ENCODE measurements around the gene LTBP4. TPM values are rescaled to one million over a fixed set of nuclear protein-coding genes. Genes with fewer than 3 reads are reported as not detected.
"Not testable (repeated sequence)": the region's sequence is repeated elsewhere in the genome, so short reads cannot be mapped to it uniquely, and the experiment has no call there.

Gene LTBP4
- total RNA-seq, 1 experiment from 2014 or later = 56.7 TPM

- DNase-seq (ENCODE audit: low spot score) = no peak
Measured at GRCh38 chr19:40575326-40575725, 25.8 kb upstream of the LTBP4 start.

GRCh38 chr19:40576151-40576584 is 25.0 kb upstream of the LTBP4 start:
- DNase-seq (ENCODE audit: low spot score) = no peak

- DNase-seq (ENCODE audit: low spot score) = peak; percentile 99
Measured at GRCh38 chr19:40576585-40577451, 24.4 kb upstream of the LTBP4 start, which contains the start of gene SHKBP1. TSS of gene SHKBP1 (plus strand) at chr19:40576873. CDS start at chr19:40576900, 27 bp downstream.

- peak; percentile 62 for DNase-seq (ENCODE audit: low spot score)
Measured at GRCh38 chr19:40578442-40578908, 22.7 kb upstream of the LTBP4 start.

- no peak for DNase-seq (ENCODE audit: low spot score)
Measured at GRCh38 chr19:40580619-40581018, 20.6 kb upstream of the LTBP4 start.

GRCh38 chr19:40581531-40581930 is 19.6 kb upstream of the LTBP4 start:
- DNase-seq (ENCODE audit: low spot score) = no peak

- no peak for DNase-seq (ENCODE audit: low spot score)
Measured at GRCh38 chr19:40582467-40582866, 18.7 kb upstream of the LTBP4 start.

GRCh38 chr19:40583283-40583682 is 17.9 kb upstream of the LTBP4 start:
- DNase-seq (ENCODE audit: low spot score) = no peak

GRCh38 chr19:40584007-40584406 is 17.2 kb upstream of the LTBP4 start:
- DNase-seq (ENCODE audit: low spot score) = peak; percentile 65

GRCh38 chr19:40585241-40585981 is 15.8 kb upstream of the LTBP4 start:
- no peak for DNase-seq (ENCODE audit: low spot score)

GRCh38 chr19:40585982-40586422 is 15.2 kb upstream of the LTBP4 start:
- no peak for DNase-seq (ENCODE audit: low spot score)

- no peak for DNase-seq (ENCODE audit: low spot score)
Measured at GRCh38 chr19:40586611-40587010, 14.6 kb upstream of the LTBP4 start.

GRCh38 chr19:40588110-40588854 is 12.9 kb upstream of the LTBP4 start:
- peak; percentile 49 for DNase-seq (ENCODE audit: low spot score)

GRCh38 chr19:40588926-40589569 is 12.1 kb upstream of the LTBP4 start:
- DNase-seq (ENCODE audit: low spot score) = no peak

GRCh38 chr19:40589591-40590429 is 11.4 kb upstream of the LTBP4 start:
- DNase-seq (ENCODE audit: low spot score) = no peak

- DNase-seq (ENCODE audit: low spot score) = no peak
Measured at GRCh38 chr19:40590464-40591265, 10.5 kb upstream of the LTBP4 start.

- DNase-seq (ENCODE audit: low spot score) = not testable (repeated sequence)
Measured at GRCh38 chr19:40591724-40592123, 9.4 kb upstream of the LTBP4 start.

GRCh38 chr19:40592170-40592569 is 9.0 kb upstream of the LTBP4 start:
- DNase-seq (ENCODE audit: low spot score) = peak; percentile 79

GRCh38 chr19:40594255-40594654 is 6.9 kb upstream of the LTBP4 start:
- DNase-seq (ENCODE audit: low spot score) = no peak
